ENCODE measurements around the gene TESMIN.

DNA sequence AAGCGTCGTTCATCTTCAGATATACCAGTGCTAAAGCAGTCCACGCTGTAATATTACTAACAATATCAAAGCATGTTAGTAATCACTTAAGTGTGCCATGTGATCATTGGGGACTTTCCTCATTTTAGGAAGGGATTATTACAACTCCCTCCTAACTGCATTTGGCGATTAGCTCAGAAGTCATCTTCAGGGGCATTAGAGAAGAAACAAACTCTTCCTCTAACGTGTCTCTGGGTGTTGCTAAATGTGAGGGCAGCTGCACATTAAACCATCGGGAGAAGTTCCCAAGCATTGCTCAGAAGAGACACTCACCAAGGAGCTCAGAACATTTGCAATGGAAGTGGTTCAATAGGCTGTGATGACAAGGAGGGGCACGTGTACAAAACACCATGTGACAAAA is 17.2 kb downstream of the TESMIN start:
- TF ChIP-seq, protein P1, sequence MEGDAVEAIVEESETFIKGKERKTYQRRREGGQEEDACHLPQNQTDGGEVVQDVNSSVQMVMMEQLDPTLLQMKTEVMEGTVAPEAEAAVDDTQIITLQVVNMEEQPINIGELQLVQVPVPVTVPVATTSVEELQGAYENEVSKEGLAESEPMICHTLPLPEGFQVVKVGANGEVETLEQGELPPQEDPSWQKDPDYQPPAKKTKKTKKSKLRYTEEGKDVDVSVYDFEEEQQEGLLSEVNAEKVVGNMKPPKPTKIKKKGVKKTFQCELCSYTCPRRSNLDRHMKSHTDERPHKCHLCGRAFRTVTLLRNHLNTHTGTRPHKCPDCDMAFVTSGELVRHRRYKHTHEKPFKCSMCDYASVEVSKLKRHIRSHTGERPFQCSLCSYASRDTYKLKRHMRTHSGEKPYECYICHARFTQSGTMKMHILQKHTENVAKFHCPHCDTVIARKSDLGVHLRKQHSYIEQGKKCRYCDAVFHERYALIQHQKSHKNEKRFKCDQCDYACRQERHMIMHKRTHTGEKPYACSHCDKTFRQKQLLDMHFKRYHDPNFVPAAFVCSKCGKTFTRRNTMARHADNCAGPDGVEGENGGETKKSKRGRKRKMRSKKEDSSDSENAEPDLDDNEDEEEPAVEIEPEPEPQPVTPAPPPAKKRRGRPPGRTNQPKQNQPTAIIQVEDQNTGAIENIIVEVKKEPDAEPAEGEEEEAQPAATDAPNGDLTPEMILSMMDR (optimal IDR thresholded peaks at IDR 0.05 in 1 of 3, IDR thresholded peaks at IDR 0.05 in 1 of 3, conservative IDR thresholded peaks at IDR 0.05 in 1 of 3; ENCODE audit: extremely low read depth in 1 of 3, insufficient read depth in 2 of 3, low read length in 3 of 3): no peak
- no peak for TF ChIP-seq EZH2 (IDR thresholded peaks at IDR 0.05; ENCODE audit: low read length)
